ENCODE results near the gene PLXNB2. TPM values are rescaled to one million over a fixed set of nuclear protein-coding genes. Genes with fewer than 3 reads are reported as not detected.

Gene PLXNB2
- polyA plus RNA-seq, 1 of the 3 experiments (the other 2 are of a cell fraction) = 108 TPM

GRCh38 chr22:50243685-50244419 is 63.6 kb downstream of the PLXNB2 start:
- Histone ChIP-seq H3K4me1 (ENCODE audit: control insufficient read depth in 1 of 2, insufficient read depth in 2 of 2, low read depth in 1 of 2, low read length in 1 of 2) (peaks cover 5 to 53% of the 10 kb centered on the region in 2 experiments; a peak in 2 of 4 replicates), H3K9me2 (no peaks in the 10 kb centered on the region), H3K4me2 (peak overlapping the region; percentile 85), H3K36me3 (replicated peaks in 1 of 2; ENCODE audit: control insufficient read depth in 1 of 2, insufficient read depth in 2 of 2, low read length in 1 of 2) (peaks cover 5 to 24% of the 10 kb centered on the region in 2 experiments), H3K4me3 (ENCODE audit: low read depth in 2 of 2, low read length in 1 of 2) (peak overlapping the region; percentile 84 to 92), H4K20me1 (ENCODE audit: insufficient read depth) (peaks cover 33% of the 10 kb centered on the region), H3K27me3 (ENCODE audit: insufficient read depth) (no peaks in the 10 kb centered on the region), H3K9me3 (no peaks in the 10 kb centered on the region), H3K79me2 (ENCODE audit: insufficient read depth) (peaks cover 84% of the 10 kb centered on the region), H2AFZ (ENCODE audit: low read depth) (no peak overlapping the region), H3K9ac (peak overlapping the region; percentile 84), H3F3A (replicated peaks; ENCODE audit: insufficient read depth) (peaks cover 19% of the 10 kb centered on the region), H3K27ac (ENCODE audit: low read depth in 2 of 2, low read length in 1 of 2) (peak overlapping the region; percentile 24 to 81; a peak in 2 of 4 replicates)
- 11% methylated on average over 22 of the region's 27 CpGs for WGBS (ENCODE audit: low lambda C conversion rate)
- ChIA-PET POLR2A (interaction anchor here (0.8 kb wide), 1 partner anchor 282 kb away, joined by 3 read pairs; the partner anchor contains the start of gene SCO2), CTCF (interaction anchor here (0.7 to 3.4 kb wide), 8 partner anchors 28 to 377 kb away, joined by 3 to 20 read pairs (median 3); partner anchors contain the start of genes DENND6B, PLXNB2 and SCO2)
- DNase-seq = no peak
- TF ChIP-seq USF2 (IDR thresholded peaks at IDR 0.05; ENCODE audit: borderline replicate concordance, low read depth, low read length) = no peak
- no peak for TF ChIP-seq YY1 (IDR thresholded peaks at IDR 0.05; ENCODE audit: low read depth)
- TF ChIP-seq CTCF (IDR thresholded peaks at IDR 0.05) = no peak
- no peak for TF ChIP-seq ZBTB33 (IDR thresholded peaks at IDR 0.05; ENCODE audit: borderline replicate concordance, low read depth)
- no peak for TF ChIP-seq TEAD4 (IDR thresholded peaks at IDR 0.05; ENCODE audit: borderline replicate concordance, insufficient read depth)
- TF ChIP-seq REST (IDR thresholded peaks at IDR 0.05; ENCODE audit: low read depth, low read length) = no peak
- TF ChIP-seq FOXJ3 (CRISPR knock-in tag; IDR thresholded peaks at IDR 0.05) = no peak
- TF ChIP-seq PBX3 (IDR thresholded peaks at IDR 0.05) = no peak
- no peak for TF ChIP-seq EP300 (IDR thresholded peaks at IDR 0.05; ENCODE audit: borderline replicate concordance in 1 of 2, low read depth in 1 of 2, low read length in 1 of 2)
- TF ChIP-seq ELF1 (IDR thresholded peaks at IDR 0.05) = no peak
- no peak for TF ChIP-seq TAF1 (IDR thresholded peaks at IDR 0.05; ENCODE audit: borderline replicate concordance, low read depth, low read length)
- no peak for TF ChIP-seq FOXM1 (IDR thresholded peaks at IDR 0.05; ENCODE audit: low read depth)
- TF ChIP-seq GATA2 (CRISPR knock-in tag; IDR thresholded peaks at IDR 0.05) = no peak
- no peak for TF ChIP-seq POLR2AphosphoS5 (IDR thresholded peaks at IDR 0.05; ENCODE audit: low read depth, low read length)
- no peak for TF ChIP-seq MAX (IDR thresholded peaks at IDR 0.05; ENCODE audit: low read depth)
- no peak for TF ChIP-seq CHD2 (IDR thresholded peaks at IDR 0.05; ENCODE audit: low read length, partially characterized antibody)

Measured in SK-N-SH (cell line).